Esophagus (tissue), 2 donors: Measurements from ENCODE around the gene HESX1. TPM values are rescaled to one million over a fixed set of nuclear protein-coding genes. Genes with fewer than 3 reads are reported as not detected.

Experiments used
- H3K27ac ChIP-seq, 2 donors: one replicate each; pipeline ENCODE4 v1.5.1; 2013; ENCODE audit warnings: low read depth in 2 of 2, mild to moderate bottlenecking in 2 of 2, inconsistent platforms in 1 of 2, low read length in 1 of 2, moderate library complexity in 1 of 2
- H3K27me3 ChIP-seq, 2 donors: one replicate each; pipeline ENCODE4 v1.6.1; 2013; ENCODE audit warnings: low read length in 2 of 2, control low read depth in 1 of 2, mild to moderate bottlenecking in 1 of 2; ENCODE audit not compliant: insufficient read depth in 2 of 2, control insufficient read depth in 1 of 2
- H3K36me3 ChIP-seq, 2 donors: one replicate each; pipeline ENCODE4 v1.6.1; 2013; ENCODE audit warnings: low read length in 1 of 2; ENCODE audit not compliant: control insufficient read depth in 2 of 2, insufficient read depth in 2 of 2
- H3K4me1 ChIP-seq, 2 donors: one replicate each; pipeline ENCODE4 v1.6.1; 2013; ENCODE audit warnings: low read length in 1 of 2; ENCODE audit not compliant: control insufficient read depth in 2 of 2, insufficient read depth in 2 of 2
- H3K4me3 ChIP-seq, 2 donors: one replicate each; pipeline ENCODE4 v1.5.1; 2013; ENCODE audit warnings: low read length in 2 of 2, mild to moderate bottlenecking in 2 of 2, low read depth in 1 of 2, moderate library complexity in 1 of 2
- H3K9me3 ChIP-seq, 2 donors: one replicate each; pipeline ENCODE4 v1.6.1; 2013; ENCODE audit warnings: mild to moderate bottlenecking in 2 of 2, low read depth in 1 of 2, low read length in 1 of 2, moderate library complexity in 1 of 2; ENCODE audit not compliant: control insufficient read depth in 2 of 2, insufficient read depth in 1 of 2
- WGBS, 2 donors: extraction: QIAGEN DNeasy Blood & Tissue Kit; methylation state at CpG; one replicate each; pipeline ENCODE4 v1.1.7; 2013; 5-methylcytosine and 5-hydroxymethylcytosine counted together
- polyA plus RNA-seq, 2 donors: library from polyadenylated mRNA; stranded (reverse); fragments of 200-250 nt; gene quantifications; one replicate each; pipeline ENCODE4 v1.2.3, GENCODE V29; 2013
- donor health status: healthy with polysubstance abuse.
- donor health status: Bipolar disorder and iron deficiency.

Gene HESX1
- polyA plus RNA-seq, 2 donors, result 0.51 to 1.1 TPM

DNA sequence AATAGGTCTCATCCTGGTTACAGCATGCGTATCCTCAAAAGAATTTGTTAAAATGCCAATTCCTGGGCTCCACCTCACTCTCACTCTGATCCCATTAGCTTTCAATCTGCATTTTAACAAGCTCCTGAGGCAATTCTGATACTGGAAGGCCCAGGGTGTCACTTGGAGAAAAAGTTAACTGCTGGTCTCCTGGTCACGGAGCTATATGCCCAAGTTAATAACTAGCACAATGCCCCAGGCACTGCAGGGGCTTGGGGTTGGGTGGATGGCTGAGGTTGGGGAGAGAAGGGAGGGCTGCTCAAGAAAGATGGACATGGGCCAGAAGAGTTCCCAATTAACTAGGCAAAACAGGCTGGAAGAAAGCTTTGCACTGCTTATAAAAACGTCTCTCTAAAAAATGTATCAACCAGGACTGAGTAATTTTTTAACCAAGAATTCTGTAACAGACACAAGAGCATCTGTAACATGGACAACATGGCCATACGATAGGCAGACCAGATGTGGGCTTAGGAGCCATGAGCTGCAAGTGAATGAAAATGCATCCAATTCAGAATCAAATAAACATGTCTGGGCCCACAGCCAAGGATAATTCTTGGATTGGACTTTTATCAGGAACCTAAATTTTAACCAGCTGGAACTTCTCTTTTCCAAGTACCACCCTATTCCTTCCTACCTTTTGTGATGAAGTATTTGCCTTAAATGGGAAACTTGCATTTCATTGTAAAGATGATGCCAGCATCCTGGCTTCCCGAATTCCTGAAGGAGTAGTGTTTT lies 38.8 kb downstream of the HESX1 start:
- 39% methylated on average over 5 of the region's 5 CpGs for WGBS, 2 donors
- H3K4me1 ChIP-seq, result peaks cover 6 to 8% of the 10 kb centered on the region in 2 donors

DNA sequence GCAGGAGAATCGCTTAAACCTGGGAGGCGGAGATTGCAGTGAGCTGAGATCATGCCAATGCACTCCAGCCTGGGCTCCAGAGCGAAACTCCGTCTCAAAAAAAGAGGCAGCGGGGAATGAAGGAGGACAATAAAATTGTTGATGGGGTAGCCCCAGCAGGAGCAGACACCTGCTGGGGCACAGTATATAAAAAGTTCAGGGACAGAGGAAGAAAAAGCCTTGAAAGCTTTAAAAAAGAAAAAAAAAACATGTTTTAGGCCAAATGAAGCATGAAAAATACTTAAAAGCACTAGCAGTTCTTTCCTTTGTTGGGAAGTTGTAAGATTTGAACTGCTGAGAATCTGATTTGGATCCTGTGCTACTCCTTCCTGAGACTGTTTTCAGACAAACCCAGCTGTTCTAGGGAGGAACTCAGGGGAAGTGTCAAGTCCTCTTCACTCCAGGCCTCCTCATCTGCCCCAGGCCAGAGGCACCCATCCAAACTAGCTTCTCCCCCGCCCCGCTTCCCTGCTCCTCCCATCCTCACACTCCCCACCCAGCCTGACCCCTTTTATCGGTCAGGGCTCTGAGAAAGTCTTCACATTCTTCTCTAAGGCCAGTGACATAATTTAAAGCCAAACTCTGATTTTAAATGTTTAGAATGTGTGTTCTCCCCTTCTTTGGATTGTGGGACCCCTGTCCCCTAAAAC lies 39.6 kb downstream of the HESX1 start:
- Histone ChIP-seq H3K4me1 (peaks cover 6 to 8% of the 10 kb centered on the region in 2 donors), H3K27ac (no peak overlapping the region)
- WGBS, 2 donors, result 78 to 81% methylated on average over 8 of the region's 8 CpGs

More for the DNA sequence above, 38.8 kb downstream of the HESX1 start:
- Histone ChIP-seq H3K4me3 (no peak overlapping the region), H3K27me3 (no peaks in the 10 kb centered on the region), H3K27ac (no peak overlapping the region), H3K9me3 (no peaks in the 10 kb centered on the region), H3K36me3 (peaks cover 0 to 2% of the 10 kb centered on the region in 2 donors)

DNA sequence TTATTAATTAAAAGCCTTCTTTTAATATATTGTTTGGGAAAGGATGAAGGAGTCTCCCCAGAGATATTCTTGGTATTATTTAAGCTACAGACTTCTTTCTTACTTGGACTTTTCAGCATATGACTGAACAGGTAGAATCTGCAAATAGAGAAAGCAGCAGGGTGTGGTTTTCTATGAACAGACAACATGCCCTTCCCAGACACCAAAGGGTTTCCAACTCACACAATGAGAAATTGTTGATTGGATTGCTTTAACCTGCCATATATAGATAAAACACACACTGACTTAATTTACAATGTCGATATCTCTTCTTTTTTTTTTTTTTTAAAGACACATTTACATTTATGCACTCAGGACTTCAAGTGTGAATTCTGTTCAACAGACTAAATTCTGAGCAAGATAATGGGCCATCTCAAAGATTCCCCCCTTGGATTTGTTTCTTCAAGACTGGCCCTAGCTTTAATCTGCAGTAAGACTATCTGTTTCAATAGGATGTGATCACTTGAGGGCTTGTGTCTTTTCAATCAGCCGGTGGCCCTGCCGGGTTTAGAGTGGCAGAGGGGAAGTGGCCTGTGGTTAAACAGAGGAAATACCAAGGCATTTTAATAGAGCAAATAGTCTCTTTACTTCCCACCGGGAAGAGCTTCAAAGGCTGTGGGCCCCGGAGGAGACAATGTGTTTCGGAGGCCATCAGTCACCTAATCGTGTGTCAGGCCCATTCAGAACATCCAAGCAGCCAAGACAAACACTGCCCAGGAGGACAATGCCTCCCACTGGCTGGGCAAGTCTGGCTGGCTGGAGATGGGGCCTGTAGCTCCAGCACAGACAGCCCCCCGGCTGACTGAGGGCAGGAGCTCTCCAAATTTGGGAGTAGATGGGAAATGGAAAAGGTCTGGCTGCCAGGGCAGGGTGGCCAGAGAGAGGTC lies 40.7 kb downstream of the HESX1 start:
- Histone ChIP-seq H3K36me3 (peaks cover 0 to 2% of the 10 kb centered on the region in 2 donors), H3K27me3 (no peaks in the 10 kb centered on the region), H3K27ac (no peak overlapping the region), H3K9me3 (no peaks in the 10 kb centered on the region), H3K4me1 (peaks cover 3 to 4% of the 10 kb centered on the region in 2 donors), H3K4me3 (no peak overlapping the region)
- WGBS, 2 donors, result 44 to 53% methylated on average over 8 of the region's 8 CpGs

More for the DNA sequence above, 39.6 kb downstream of the HESX1 start:
- Histone ChIP-seq H3K27me3 (no peaks in the 10 kb centered on the region), H3K9me3 (no peaks in the 10 kb centered on the region), H3K4me3 (no peak overlapping the region), H3K36me3 (peaks cover 0 to 2% of the 10 kb centered on the region in 2 donors)

DNA sequence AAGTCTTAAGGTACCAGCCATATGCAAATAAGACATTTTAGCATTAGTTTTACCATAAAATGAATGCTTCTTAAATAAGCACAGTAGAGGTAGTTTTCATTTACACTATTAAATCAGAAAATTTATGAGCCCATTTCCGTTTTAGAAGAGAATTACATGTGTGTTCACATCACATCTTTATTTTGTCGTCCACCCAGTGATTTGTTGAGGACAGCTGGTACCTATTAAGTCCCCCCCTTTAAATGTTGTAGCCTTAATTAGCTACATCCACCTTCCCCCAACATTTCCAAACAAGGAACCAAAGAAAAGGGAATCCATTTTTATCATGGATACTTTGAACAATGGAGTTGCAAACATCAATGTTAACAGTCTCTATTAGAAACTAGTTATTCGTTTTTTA lies 41.5 kb downstream of the HESX1 start:
- Histone ChIP-seq H3K4me3 (no peak overlapping the region), H3K27ac (no peak overlapping the region), H3K4me1 (no peaks in the 10 kb centered on the region), H3K27me3 (no peaks in the 10 kb centered on the region), H3K9me3 (no peaks in the 10 kb centered on the region), H3K36me3 (peaks cover 0 to 2% of the 10 kb centered on the region in 2 donors)
- 82 to 83% methylated on average over 3 of the region's 3 CpGs for WGBS, 2 donors

DNA sequence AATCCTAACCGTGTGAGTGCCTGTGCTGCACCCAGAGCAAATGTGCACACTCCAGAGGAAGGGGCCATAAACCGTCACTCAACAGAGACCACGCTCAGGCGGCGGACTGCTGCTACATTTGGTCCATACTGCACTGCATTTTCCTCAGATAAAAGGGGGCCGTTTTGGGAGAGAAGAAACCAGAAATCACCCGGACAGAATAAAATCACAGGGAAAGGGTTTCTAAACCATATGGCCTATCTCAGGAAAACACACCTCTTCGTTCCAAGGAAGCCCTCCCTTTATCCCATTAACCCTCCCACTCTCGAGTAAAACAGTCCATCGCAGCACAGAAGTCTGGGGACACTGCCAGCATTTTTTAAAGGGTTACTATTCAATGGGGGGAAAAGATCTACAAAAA lies 42.2 kb downstream of the HESX1 start:
- no peak overlapping the region for H3K27ac ChIP-seq
- H3K4me3 ChIP-seq, result no peak overlapping the region
- H3K27me3 ChIP-seq, result no peaks in the 10 kb centered on the region
- no peaks in the 10 kb centered on the region for H3K36me3 ChIP-seq
- no peaks in the 10 kb centered on the region for H3K9me3 ChIP-seq
- WGBS, 2 donors, result 65 to 79% methylated on average over 10 of the region's 10 CpGs
- H3K4me1 ChIP-seq, result no peaks in the 10 kb centered on the region

DNA sequence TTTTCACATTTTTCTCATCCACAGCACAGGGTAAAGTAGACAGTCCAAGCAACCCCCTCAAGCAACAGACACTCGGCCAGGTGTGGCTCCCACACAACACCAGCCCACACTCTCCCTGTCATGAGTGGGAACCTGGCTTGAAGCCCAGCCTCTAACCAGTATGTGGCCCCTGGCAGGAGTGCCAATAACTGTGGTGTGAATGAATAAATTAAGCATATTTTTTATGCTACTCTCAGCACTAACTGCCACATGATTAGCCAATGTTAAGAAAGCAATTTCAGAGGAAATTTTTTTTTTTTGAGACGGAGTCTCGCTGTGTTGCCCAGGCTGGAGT lies 44.5 kb downstream of the HESX1 start:
- WGBS, 2 donors, result 76 to 85% methylated on average over 3 of the region's 3 CpGs
- Histone ChIP-seq H3K4me1 (peaks cover 0 to 2% of the 10 kb centered on the region in 2 donors), H3K36me3 (no peaks in the 10 kb centered on the region), H3K27ac (no peak overlapping the region), H3K27me3 (no peaks in the 10 kb centered on the region), H3K9me3 (no peaks in the 10 kb centered on the region), H3K4me3 (no peak overlapping the region)

DNA sequence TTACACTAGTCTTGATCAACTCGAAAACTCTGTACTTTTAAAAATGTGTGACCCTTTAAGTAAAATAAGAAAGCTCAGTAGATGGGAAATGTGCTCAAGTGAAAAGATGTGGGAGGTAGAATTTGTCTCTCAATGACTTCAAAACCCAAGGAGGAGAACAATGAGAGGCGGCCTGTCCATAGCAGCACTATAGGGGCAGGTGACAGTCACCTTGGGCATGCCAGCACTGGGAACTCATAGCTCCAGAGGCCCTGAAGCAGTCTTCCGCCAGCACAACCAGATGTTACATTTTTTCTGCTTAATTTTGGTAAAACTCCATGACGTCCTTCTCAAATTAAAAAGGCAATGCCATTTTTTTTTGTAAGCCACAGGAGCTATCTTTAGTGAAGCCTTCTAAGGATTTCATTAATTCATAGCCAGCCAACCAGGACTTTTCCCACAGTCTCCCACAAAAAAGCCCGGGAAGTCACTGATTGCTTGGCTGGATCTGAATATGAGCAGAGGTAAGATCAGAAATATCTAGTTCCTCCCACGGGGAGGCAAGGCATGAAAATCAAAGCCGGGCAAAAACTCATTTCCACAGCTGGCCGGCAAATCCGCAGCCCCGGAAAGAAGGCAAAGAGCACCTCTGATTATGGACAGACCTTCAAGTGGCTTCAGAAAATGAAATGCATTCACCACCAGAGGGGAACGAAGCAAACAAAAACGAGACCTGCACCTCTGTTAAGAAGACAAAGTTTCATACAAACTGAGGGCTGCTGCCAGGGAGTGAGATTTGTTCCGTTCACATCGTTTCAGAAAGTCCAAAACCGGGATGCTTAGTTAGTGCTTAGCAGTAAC lies 45.1 kb downstream of the HESX1 start:
- no peaks in the 10 kb centered on the region for H3K27me3 ChIP-seq
- no peaks in the 10 kb centered on the region for H3K9me3 ChIP-seq
- H3K36me3 ChIP-seq, result no peaks in the 10 kb centered on the region
- no peak overlapping the region for H3K27ac ChIP-seq
- 53 to 65% methylated on average over 15 of the region's 15 CpGs for WGBS, 2 donors
- H3K4me3 ChIP-seq, result no peak overlapping the region
- peaks cover 0 to 2% of the 10 kb centered on the region in 2 donors for H3K4me1 ChIP-seq

DNA sequence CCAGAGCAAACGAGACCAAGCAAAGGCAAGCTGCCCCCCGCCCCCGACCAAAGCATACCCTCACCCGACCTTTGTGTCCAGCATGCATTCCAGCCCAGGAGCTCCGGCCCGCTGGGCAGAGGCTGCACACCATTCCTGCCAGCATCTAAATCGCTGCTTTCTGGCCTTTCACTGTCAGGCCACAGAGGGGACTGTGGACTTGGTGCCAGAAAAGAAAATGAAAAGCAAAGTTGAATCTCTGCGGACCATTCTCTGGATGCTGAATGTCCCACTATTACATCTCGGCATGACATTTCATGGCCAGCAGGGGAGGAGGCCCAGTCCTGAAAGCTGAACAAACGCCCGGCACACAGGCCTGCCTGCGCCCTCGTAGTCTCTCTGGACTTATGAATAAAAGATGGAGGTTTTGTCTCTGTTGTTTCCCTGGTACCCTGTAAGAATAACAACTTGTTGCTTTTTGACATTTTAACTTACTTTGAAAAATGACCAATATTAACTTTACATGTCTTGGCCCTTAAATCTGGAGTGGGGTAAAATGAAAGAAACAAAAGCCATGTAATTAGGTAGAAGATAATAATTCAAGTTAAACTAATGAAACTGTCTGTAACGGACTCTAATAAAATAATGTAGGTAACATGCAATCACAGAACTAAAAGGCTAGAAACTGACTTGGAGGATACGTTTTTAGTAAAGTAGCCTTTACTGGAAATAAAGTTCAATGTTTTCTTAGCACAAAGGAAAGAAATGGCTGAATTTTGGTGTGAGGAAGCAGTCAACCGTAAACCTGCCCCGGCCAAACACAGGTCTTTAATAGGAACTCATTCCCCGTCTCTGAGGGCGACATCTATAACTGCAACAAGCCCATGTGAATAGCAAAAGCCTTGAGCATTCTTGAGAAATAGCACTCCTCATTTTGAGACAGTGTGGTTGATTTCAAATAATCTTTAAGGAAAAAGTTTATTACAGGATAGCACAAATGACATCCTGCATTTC lies 47.3 kb downstream of the HESX1 start:
- Histone ChIP-seq H3K27ac (no peak overlapping the region), H3K4me3 (no peak overlapping the region), H3K9me3 (no peaks in the 10 kb centered on the region), H3K4me1 (peaks cover 0 to 2% of the 10 kb centered on the region in 2 donors), H3K27me3 (no peaks in the 10 kb centered on the region), H3K36me3 (no peaks in the 10 kb centered on the region)
- 73 to 82% methylated on average over 19 of the region's 19 CpGs for WGBS, 2 donors
